ENCODE data around the gene ABCC2. TPM values are rescaled to one million over a fixed set of nuclear protein-coding genes. Genes with fewer than 3 reads are reported as not detected.

ABCC2 gene
- total and polyA plus RNA-seq, 2 experiments from 2014 or later, result 29.7 to 63.1 TPM

DNA sequence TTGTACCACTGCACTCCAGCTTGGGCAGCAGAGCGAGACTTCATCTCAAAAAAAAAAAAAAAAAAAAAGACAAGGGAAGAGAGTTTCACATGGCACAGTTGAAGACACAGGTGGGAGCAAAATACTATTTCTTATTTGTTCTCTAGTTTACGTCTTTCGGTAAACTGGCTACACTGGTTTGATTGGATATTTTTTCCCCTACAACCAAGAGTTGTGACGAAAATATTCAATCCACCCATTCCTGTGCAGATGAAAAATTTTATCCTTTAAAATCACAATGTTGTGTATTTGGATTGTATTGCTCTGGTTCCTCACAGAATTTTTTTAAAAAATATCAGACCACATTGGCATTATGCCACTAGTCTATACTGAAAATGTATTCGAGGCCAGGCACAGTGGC, 14.5 kb upstream of the ABCC2 start:
- Histone ChIP-seq H3K4me2 (no peak overlapping the region), H3K4me1 (ENCODE audit: insufficient read depth) (peaks cover 13% of the 10 kb centered on the region), H3K27me3 (no peaks in the 10 kb centered on the region), H3K9me3 (ENCODE audit: low read depth) (no peaks in the 10 kb centered on the region), H2AFZ (no peak overlapping the region), H3K79me2 (no peaks in the 10 kb centered on the region), H3K9me2 (replicated peaks; ENCODE audit: insufficient read depth) (no peaks in the 10 kb centered on the region), H3K36me3 (replicated peaks; ENCODE audit: insufficient read depth, low read depth) (no peaks in the 10 kb centered on the region), H3K27ac (no peak overlapping the region), H4K20me1 (ENCODE audit: insufficient read depth, poor library complexity, severe bottlenecking) (no peaks in the 10 kb centered on the region), H3K4me3 (no peak overlapping the region)
- no peak for TF ChIP-seq EZH2phosphoT487 (IDR thresholded peaks at IDR 0.05; ENCODE audit: low read depth, severe bottlenecking, unreplicated experiment)
- TF ChIP-seq, protein P1, sequence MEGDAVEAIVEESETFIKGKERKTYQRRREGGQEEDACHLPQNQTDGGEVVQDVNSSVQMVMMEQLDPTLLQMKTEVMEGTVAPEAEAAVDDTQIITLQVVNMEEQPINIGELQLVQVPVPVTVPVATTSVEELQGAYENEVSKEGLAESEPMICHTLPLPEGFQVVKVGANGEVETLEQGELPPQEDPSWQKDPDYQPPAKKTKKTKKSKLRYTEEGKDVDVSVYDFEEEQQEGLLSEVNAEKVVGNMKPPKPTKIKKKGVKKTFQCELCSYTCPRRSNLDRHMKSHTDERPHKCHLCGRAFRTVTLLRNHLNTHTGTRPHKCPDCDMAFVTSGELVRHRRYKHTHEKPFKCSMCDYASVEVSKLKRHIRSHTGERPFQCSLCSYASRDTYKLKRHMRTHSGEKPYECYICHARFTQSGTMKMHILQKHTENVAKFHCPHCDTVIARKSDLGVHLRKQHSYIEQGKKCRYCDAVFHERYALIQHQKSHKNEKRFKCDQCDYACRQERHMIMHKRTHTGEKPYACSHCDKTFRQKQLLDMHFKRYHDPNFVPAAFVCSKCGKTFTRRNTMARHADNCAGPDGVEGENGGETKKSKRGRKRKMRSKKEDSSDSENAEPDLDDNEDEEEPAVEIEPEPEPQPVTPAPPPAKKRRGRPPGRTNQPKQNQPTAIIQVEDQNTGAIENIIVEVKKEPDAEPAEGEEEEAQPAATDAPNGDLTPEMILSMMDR (IDR thresholded peaks at IDR 0.05; ENCODE audit: poor library complexity), result no peak
- no peak for TF ChIP-seq EZH2 (IDR thresholded peaks at IDR 0.05; ENCODE audit: borderline replicate concordance)
- no peak for DNase-seq (ENCODE audit: low spot score)
- 73% methylated on average over 5 of the region's 5 CpGs for WGBS (ENCODE audit: low lambda C conversion rate, missing lambda C conversion rate)

DNA sequence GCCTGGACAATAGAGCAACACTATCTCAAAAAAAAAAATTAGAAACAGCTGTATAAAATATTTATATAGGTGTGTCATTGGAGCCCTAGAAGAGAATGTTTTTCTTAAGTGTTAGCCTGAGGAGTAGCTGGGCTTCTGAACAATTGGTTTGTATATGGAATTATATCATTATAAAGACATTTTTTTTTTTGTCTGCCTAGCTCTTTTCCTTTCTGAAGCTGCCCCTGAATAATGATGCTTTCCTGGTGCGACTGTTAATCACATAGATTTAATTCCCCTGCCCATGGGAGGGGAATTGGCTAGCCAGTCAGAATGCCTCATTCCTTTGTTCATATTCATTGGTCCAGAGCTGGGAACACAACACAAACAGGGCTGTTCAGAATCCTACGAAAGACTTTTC, 13.9 kb upstream of the ABCC2 start:
- Histone ChIP-seq H3K27ac (no peak overlapping the region), H3K4me1 (ENCODE audit: insufficient read depth) (peaks cover 13% of the 10 kb centered on the region), H3K9me3 (ENCODE audit: low read depth) (no peaks in the 10 kb centered on the region), H3K79me2 (no peaks in the 10 kb centered on the region), H3K27me3 (no peaks in the 10 kb centered on the region), H4K20me1 (ENCODE audit: insufficient read depth, poor library complexity, severe bottlenecking) (no peaks in the 10 kb centered on the region), H3K4me3 (no peak overlapping the region), H3K4me2 (no peak overlapping the region), H3K9me2 (replicated peaks; ENCODE audit: insufficient read depth) (no peaks in the 10 kb centered on the region), H3K36me3 (replicated peaks; ENCODE audit: insufficient read depth, low read depth) (no peaks in the 10 kb centered on the region), H2AFZ (no peak overlapping the region)
- WGBS (ENCODE audit: low lambda C conversion rate, missing lambda C conversion rate), result 91% methylated on average over 2 of the region's 2 CpGs
- no peak for DNase-seq (ENCODE audit: low spot score)
- TF ChIP-seq EZH2phosphoT487 (IDR thresholded peaks at IDR 0.05; ENCODE audit: low read depth, severe bottlenecking, unreplicated experiment) (no peak), EZH2 (IDR thresholded peaks at IDR 0.05; ENCODE audit: borderline replicate concordance) (no peak)
- TF ChIP-seq, protein P1 (IDR thresholded peaks at IDR 0.05; ENCODE audit: poor library complexity), result no peak

DNA sequence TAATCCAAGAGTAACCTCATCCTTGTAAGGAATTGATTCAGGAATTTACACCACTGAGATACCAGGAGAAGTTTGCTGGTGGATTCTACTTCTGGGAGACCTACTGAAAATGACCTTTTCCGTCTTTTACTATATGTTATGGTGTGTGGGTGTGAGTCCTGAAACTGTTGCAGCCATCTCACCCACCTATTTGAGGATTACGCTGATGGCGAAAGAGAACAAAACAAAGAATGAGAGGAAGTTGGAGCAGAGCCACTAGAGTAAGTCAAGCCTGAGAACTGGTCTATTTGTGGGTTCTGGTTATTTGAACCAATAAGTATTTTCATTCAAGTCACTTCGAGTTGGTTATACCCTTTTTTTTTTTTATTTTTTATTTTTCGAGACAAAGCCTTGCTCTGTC, 12.7 kb upstream of the ABCC2 start:
- peaks cover 13% of the 10 kb centered on the region for H3K4me1 ChIP-seq (ENCODE audit: insufficient read depth)
- 93% methylated on average over 5 of the region's 5 CpGs for WGBS (ENCODE audit: low lambda C conversion rate, missing lambda C conversion rate)
- no peaks in the 10 kb centered on the region for H4K20me1 ChIP-seq (ENCODE audit: insufficient read depth, poor library complexity, severe bottlenecking)
- H3K27me3 ChIP-seq, result no peaks in the 10 kb centered on the region
- H3K9me2 ChIP-seq (replicated peaks; ENCODE audit: insufficient read depth), result no peaks in the 10 kb centered on the region
- H3K4me3 ChIP-seq, result no peak overlapping the region
- no peak overlapping the region for H3K4me2 ChIP-seq
- H2AFZ ChIP-seq, result no peak overlapping the region
- no peaks in the 10 kb centered on the region for H3K9me3 ChIP-seq (ENCODE audit: low read depth)
- no peaks in the 10 kb centered on the region for H3K79me2 ChIP-seq
- DNase-seq (ENCODE audit: low spot score), result no peak
- H3K36me3 ChIP-seq (replicated peaks; ENCODE audit: insufficient read depth, low read depth), result no peaks in the 10 kb centered on the region
- TF ChIP-seq, protein P1 (IDR thresholded peaks at IDR 0.05; ENCODE audit: poor library complexity), result no peak
- TF ChIP-seq EZH2 (IDR thresholded peaks at IDR 0.05; ENCODE audit: borderline replicate concordance) (no peak), EZH2phosphoT487 (IDR thresholded peaks at IDR 0.05; ENCODE audit: low read depth, severe bottlenecking, unreplicated experiment) (no peak)
- peak overlapping the region; percentile 49 for H3K27ac ChIP-seq
